GM20431 (cell line): ENCODE measurements around the gene KLC4.
"Not testable (repeated sequence)": the region's sequence is repeated elsewhere in the genome, so short reads cannot be mapped to it uniquely, and the experiment has no call there.

Source experiments
- in situ Hi-C: fragments of 300-500 bp; cut with MseI, MboI; formaldehyde crosslinking; loops from one replicate; pipeline ENCODE4 v1.15.0; 2020; ENCODE audit warnings: low sequenced_read_pairs; ENCODE audit not compliant: unreplicated experiment

KLC4 gene

GRCh38 chr6:43090559-43090956 lies 31.1 kb downstream of the KLC4 start:
- in situ Hi-C loops: no loop called here

GRCh38 chr6:43091020-43091419 lies 31.6 kb downstream of the KLC4 start:
- in situ Hi-C loops: no loop called here

- in situ Hi-C loops: no loop called here
These were observed 32.1 kb downstream of the KLC4 start for GRCh38 chr6:43091436-43091991.

- in situ Hi-C loops: no loop called here
These were observed 33.2 kb downstream of the KLC4 start for GRCh38 chr6:43092635-43093034.

GRCh38 chr6:43093436-43094289 lies 34.2 kb downstream of the KLC4 start:
- in situ Hi-C loops: no loop called here

- in situ Hi-C loops: no loop called here
These were observed 36.5 kb downstream of the KLC4 start for GRCh38 chr6:43095939-43096338.

GRCh38 chr6:43096451-43097097 lies 37.1 kb downstream of the KLC4 start:
- in situ Hi-C loops: no loop called here

GRCh38 chr6:43097098-43097489 lies 37.7 kb downstream of the KLC4 start:
- in situ Hi-C loops: no loop called here

GRCh38 chr6:43097502-43097901 lies 38.1 kb downstream of the KLC4 start:
- in situ Hi-C loops: no loop called here

- in situ Hi-C loops: no loop called here
These were observed 42.1 kb downstream of the KLC4 start for GRCh38 chr6:43101497-43101896.

GRCh38 chr6:43103253-43103876 lies 43.9 kb downstream of the KLC4 start:
- in situ Hi-C loops: no loop called here

GRCh38 chr6:43105538-43106222 lies 46.2 kb downstream of the KLC4 start:
- in situ Hi-C loops: no loop called here

- in situ Hi-C loops: no loop called here
These were observed 48.1 kb downstream of the KLC4 start for GRCh38 chr6:43107344-43108062.

- in situ Hi-C loops: no loop called here
These were observed 54.2 kb downstream of the KLC4 start for GRCh38 chr6:43113431-43114260.

GRCh38 chr6:43115365-43115764 lies 55.9 kb downstream of the KLC4 start:
- in situ Hi-C loops: no loop called here

- in situ Hi-C loops: not testable (repeated sequence)
These were observed 58.0 kb downstream of the KLC4 start for GRCh38 chr6:43117466-43117865.

- in situ Hi-C loops: no loop called here
These were observed 60.1 kb downstream of the KLC4 start for GRCh38 chr6:43119482-43119881.

- in situ Hi-C loops: no loop called here
These were observed 60.8 kb downstream of the KLC4 start for GRCh38 chr6:43120101-43120763.
